ENCODE measurements around the gene GNAT2.

The GNAT2 gene

GRCh38 chr1:109566982-109567381 lies 52.4 kb downstream of the GNAT2 start:
- no peak for DNase-seq (ENCODE audit: low read depth in 4 of 4, low spot score in 1 of 4)

GRCh38 chr1:109565241-109565640 lies 54.2 kb downstream of the GNAT2 start:
- DNase-seq (ENCODE audit: low read depth in 4 of 4, low spot score in 1 of 4) = no peak

GRCh38 chr1:109564194-109564878 lies 55.1 kb downstream of the GNAT2 start:
- DNase-seq (ENCODE audit: low read depth in 4 of 4, low spot score in 1 of 4) = no peak

- DNase-seq (ENCODE audit: low read depth in 4 of 4, low spot score in 1 of 4) = no peak
These were observed 59.4 kb downstream of the GNAT2 start for GRCh38 chr1:109559995-109560394.

- no peak for DNase-seq (ENCODE audit: low read depth in 4 of 4, low spot score in 1 of 4)
These were observed 61.9 kb downstream of the GNAT2 start for GRCh38 chr1:109557520-109557919.

GRCh38 chr1:109556563-109556962 lies 62.9 kb downstream of the GNAT2 start:
- DNase-seq (ENCODE audit: low read depth in 4 of 4, low spot score in 1 of 4) = no peak
